HepG2 (cell line): ENCODE results near the gene DCST2. TPM values are rescaled to one million over a fixed set of nuclear protein-coding genes. Genes with fewer than 3 reads are reported as not detected.

ENCODE experiments used
- ARID2 ChIP-seq: sonication (generic); formaldehyde crosslinking; IDR thresholded peaks from 2 replicates; pipeline ENCODE4 v1.8.1; 2022; ENCODE audit warnings: mild to moderate bottlenecking, missing genetic modification reagents, borderline replicate concordance
- ASH2L ChIP-seq: fragments of 300-600, 200-600 bp; sonication (generic); IDR thresholded peaks from 2 replicates; pipeline ENCODE4 v1.7.0; 2017; ENCODE audit warnings: low read depth, mild to moderate bottlenecking, moderate library complexity, mixed read lengths, low read length; ENCODE audit not compliant: insufficient read length
- ELF3 ChIP-seq: IDR thresholded peaks from 2 replicates; pipeline ENCODE4 v1.6.1; 2016; ENCODE audit warnings: missing genetic modification reagents, missing compliant biosample characterization
- HDAC2 ChIP-seq: sonication (generic); formaldehyde crosslinking; IDR thresholded peaks from 2 replicates; pipeline ENCODE4 v1.4.0; 2020; ENCODE audit warnings: missing genetic modification reagents
- HNRNPK ChIP-seq: fragments of 200-400 bp; formaldehyde crosslinking; IDR thresholded peaks from 2 replicates; pipeline ENCODE4 v1.6.1; 2018; ENCODE audit warnings: low read length, low read depth, moderate library complexity, mild to moderate bottlenecking; ENCODE audit not compliant: poor library complexity, severe bottlenecking
- HNRNPLL ChIP-seq: fragments of 200-400 bp; formaldehyde crosslinking; IDR thresholded peaks from 2 replicates; pipeline ENCODE4 v1.6.1; 2017; ENCODE audit warnings: mild to moderate bottlenecking, low read depth, low read length; ENCODE audit not compliant: poor library complexity, severe bottlenecking
- KDM5B ChIP-seq: sonication (generic); formaldehyde crosslinking; IDR thresholded peaks from 2 replicates; pipeline ENCODE4 v1.4.0; 2020; ENCODE audit warnings: missing genetic modification reagents, mild to moderate bottlenecking, borderline replicate concordance
- KLF15 ChIP-seq: sonication (generic); formaldehyde crosslinking; IDR thresholded peaks from 2 replicates; pipeline ENCODE4 v1.8.1; 2023; ENCODE audit warnings: borderline replicate concordance, mild to moderate bottlenecking, inconsistent platforms, missing genetic modification reagents, mixed read lengths
- MAZ ChIP-seq, 2 experiments: sonication (generic) in 1 of 2; formaldehyde crosslinking in 1 of 2; IDR thresholded peaks; 2 replicates each; pipeline versions ENCODE4 v1.5.0 to v1.6.1; 2012 to 2020; ENCODE audit warnings: low read depth in 2 of 2, mild to moderate bottlenecking in 2 of 2, borderline replicate concordance in 1 of 2, improper control_type of control experiment in 1 of 2, low read length in 1 of 2, missing genetic modification reagents in 1 of 2, moderate library complexity in 1 of 2
- MYPOP ChIP-seq: sonication (generic); formaldehyde crosslinking; IDR thresholded peaks from 2 replicates; pipeline ENCODE4 v1.8.1; 2023; ENCODE audit warnings: mild to moderate bottlenecking, moderate library complexity, missing genetic modification reagents
- PHF8 ChIP-seq: sonication (generic); formaldehyde crosslinking; IDR thresholded peaks from 2 replicates; pipeline ENCODE4 v1.5.0; 2020; ENCODE audit warnings: missing genetic modification reagents
- PRDM10 ChIP-seq: sonication (generic); formaldehyde crosslinking; IDR thresholded peaks from 2 replicates; pipeline ENCODE4 v1.4.0; 2020; ENCODE audit warnings: low read depth, missing genetic modification reagents
- RBAK ChIP-seq: sonication (generic); formaldehyde crosslinking; IDR thresholded peaks from 2 replicates; pipeline ENCODE4 v1.5.1; 2020; ENCODE audit warnings: mild to moderate bottlenecking, missing genetic modification reagents
- ZFY ChIP-seq: sonication (generic); formaldehyde crosslinking; IDR thresholded peaks from 2 replicates; pipeline ENCODE4 v1.4.0; 2020; ENCODE audit warnings: missing genetic modification reagents
- ZIK1 ChIP-seq: sonication (generic); formaldehyde crosslinking; IDR thresholded peaks from 2 replicates; pipeline ENCODE4 v1.5.0; 2020; ENCODE audit warnings: mild to moderate bottlenecking, low read depth, missing genetic modification reagents, borderline replicate concordance
- ZNF20 ChIP-seq: sonication (generic); formaldehyde crosslinking; IDR thresholded peaks from 2 replicates; pipeline ENCODE4 v1.4.0; 2020; ENCODE audit warnings: mild to moderate bottlenecking, moderate library complexity, missing genetic modification reagents
- ZNF574 ChIP-seq: sonication (generic); formaldehyde crosslinking; IDR thresholded peaks from 2 replicates; pipeline ENCODE4 v1.4.0; 2020; ENCODE audit warnings: missing genetic modification reagents
- ZNF747 ChIP-seq: sonication (generic); formaldehyde crosslinking; IDR thresholded peaks from 2 replicates; pipeline ENCODE4 v1.8.1; 2023; ENCODE audit warnings: missing genetic modification reagents, mild to moderate bottlenecking, borderline replicate concordance
- ZNF784 ChIP-seq: sonication (generic); formaldehyde crosslinking; IDR thresholded peaks from 2 replicates; pipeline ENCODE4 v1.5.1; 2020; ENCODE audit warnings: missing genetic modification reagents, mild to moderate bottlenecking, borderline replicate concordance
- polyA plus RNA-seq, 8 experiments: library from polyadenylated mRNA; depleted of rRNA in 3 of 8; stranded (reverse) in 7 of 8; unstranded in 1 of 8; fragments of >200 nt; fragmentation: Illumina TruSeq in 4 of 8; extraction: Trizol in 4 of 8; gene quantifications; 2 replicates each; pipeline versions ENCODE4 v1.2.1 to v1.2.3, GENCODE V29; 2011 to 2016; ENCODE audit warnings: low read depth in 4 of 8, missing spikeins in 1 of 8, mixed read lengths in 1 of 8; ENCODE audit not compliant: insufficient read depth in 1 of 8
- total RNA-seq, 5 experiments: library from RNA; depleted of rRNA; stranded (reverse); fragments of >200 nt; fragmentation: Illumina TruSeq; extraction: Trizol; gene quantifications; 2 replicates each; pipeline ENCODE4 v1.2.3, GENCODE V29; 2016; ENCODE audit warnings: low read depth in 1 of 5

The DCST2 gene
- total and polyA plus RNA-seq, 2 of the 13 experiments (the other 11 are each of a cell fraction or from before 2014, with no cell fraction given), result 0.74 TPM; not detected in 1

GRCh38 chr1:155063550-155064110, 30.0 kb upstream of the DCST2 start, which contains the start of gene EFNA4 (continued):
- TF ChIP-seq ZNF574 (CRISPR knock-in tag) (peak; percentile 46; the same call in 1 of the 2 replicates), ZNF20 (CRISPR knock-in tag) (0 out of 2 replicates have a peak, but pooled peaks have one; percentile 37), HNRNPLL (peak; percentile 91), PHF8 (CRISPR knock-in tag) (peak; percentile 88), ASH2L (peak; percentile 70), ELF3 (0 out of 2 replicates have a peak, but pooled peaks have one; percentile 13), HNRNPK (peak; percentile 49), ARID2 (CRISPR knock-in tag) (peak; percentile 56; the same call in 1 of the 2 replicates), PRDM10 (CRISPR knock-in tag) (peak; percentile 26; the same call in 1 of the 2 replicates), MYPOP (peak; percentile 57; the same call in 1 of the 2 replicates), ZIK1 (CRISPR knock-in tag) (peak; percentile 63; the same call in 1 of the 2 replicates), ZFY (CRISPR knock-in tag) (peak; percentile 74), ZNF784 (CRISPR knock-in tag) (peak; percentile 73; the same call in 1 of the 2 replicates), MAZ (IDR thresholded peaks at IDR 0.05; ENCODE audit: borderline replicate concordance, low read depth, low read length) (no peak; the same call in 1 of the 2 replicates), MAZ (CRISPR knock-in tag; IDR thresholded peaks at IDR 0.05; ENCODE audit: low read depth) (peak; percentile 31), KLF15 (CRISPR knock-in tag) (peak; percentile 70; the same call in 1 of the 2 replicates), KDM5B (peak; percentile 21; the same call in 1 of the 2 replicates), RBAK (CRISPR knock-in tag) (no peak), ZNF747 (CRISPR knock-in tag) (0 out of 2 replicates have a peak, but pooled peaks have one; percentile 30), HDAC2 (CRISPR knock-in tag) (peak; percentile 50; the same call in 1 of the 2 replicates)
